ENCODE data around the gene UNC119B. TPM values are rescaled to one million over a fixed set of nuclear protein-coding genes. Genes with fewer than 3 reads are reported as not detected.

Gene UNC119B
- total RNA-seq, 4 donors from 2014 or later = 4.7 to 8.7 (median 7.8) TPM

DNA sequence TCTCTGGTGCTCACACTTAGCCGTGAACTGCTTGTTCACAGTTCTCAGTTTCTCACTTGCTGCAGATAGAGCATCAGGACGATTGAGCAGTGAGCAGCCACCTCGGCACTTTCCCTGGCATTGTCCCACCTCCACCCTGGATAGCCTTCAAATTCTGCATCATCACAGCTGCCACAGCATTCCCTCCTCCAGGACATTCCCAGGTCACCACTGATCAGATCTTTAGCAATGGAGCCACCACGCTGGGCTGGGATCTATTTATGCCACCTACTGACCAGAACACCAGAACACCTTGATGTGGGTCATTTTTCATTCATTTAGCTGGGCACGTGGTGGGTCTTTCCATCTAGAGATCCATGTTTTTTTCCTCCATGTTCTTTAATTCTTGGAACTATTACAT, 39.0 kb downstream of the UNC119B start:
- Histone ChIP-seq H3K36me3 (no peaks in the 10 kb centered on the region), H3K4me3 (no peak overlapping the region), H3K27me3 (no peaks in the 10 kb centered on the region), H3K9me3 (no peaks in the 10 kb centered on the region), H3K27ac (no peak overlapping the region), H3K4me1 (peaks cover 0 to 5% of the 10 kb centered on the region in 2 donors)
- intact Hi-C loops (cut with DNase I; ENCODE audit: low total_unique reads) (no loop called here), in situ Hi-C loops (cut with MboI; ENCODE audit: low sequenced_read_pairs in 4 of 4) (no loop called here)
- no peak for DNase-seq
- ATAC-seq = no peak
- TF ChIP-seq POLR2A (IDR thresholded peaks at IDR 0.05) = no peak
- TF ChIP-seq, protein P1, sequence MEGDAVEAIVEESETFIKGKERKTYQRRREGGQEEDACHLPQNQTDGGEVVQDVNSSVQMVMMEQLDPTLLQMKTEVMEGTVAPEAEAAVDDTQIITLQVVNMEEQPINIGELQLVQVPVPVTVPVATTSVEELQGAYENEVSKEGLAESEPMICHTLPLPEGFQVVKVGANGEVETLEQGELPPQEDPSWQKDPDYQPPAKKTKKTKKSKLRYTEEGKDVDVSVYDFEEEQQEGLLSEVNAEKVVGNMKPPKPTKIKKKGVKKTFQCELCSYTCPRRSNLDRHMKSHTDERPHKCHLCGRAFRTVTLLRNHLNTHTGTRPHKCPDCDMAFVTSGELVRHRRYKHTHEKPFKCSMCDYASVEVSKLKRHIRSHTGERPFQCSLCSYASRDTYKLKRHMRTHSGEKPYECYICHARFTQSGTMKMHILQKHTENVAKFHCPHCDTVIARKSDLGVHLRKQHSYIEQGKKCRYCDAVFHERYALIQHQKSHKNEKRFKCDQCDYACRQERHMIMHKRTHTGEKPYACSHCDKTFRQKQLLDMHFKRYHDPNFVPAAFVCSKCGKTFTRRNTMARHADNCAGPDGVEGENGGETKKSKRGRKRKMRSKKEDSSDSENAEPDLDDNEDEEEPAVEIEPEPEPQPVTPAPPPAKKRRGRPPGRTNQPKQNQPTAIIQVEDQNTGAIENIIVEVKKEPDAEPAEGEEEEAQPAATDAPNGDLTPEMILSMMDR (IDR thresholded peaks at IDR 0.05 in 4 of 5, conservative IDR thresholded peaks at IDR 0.05 in 1 of 5) = no peak

DNA sequence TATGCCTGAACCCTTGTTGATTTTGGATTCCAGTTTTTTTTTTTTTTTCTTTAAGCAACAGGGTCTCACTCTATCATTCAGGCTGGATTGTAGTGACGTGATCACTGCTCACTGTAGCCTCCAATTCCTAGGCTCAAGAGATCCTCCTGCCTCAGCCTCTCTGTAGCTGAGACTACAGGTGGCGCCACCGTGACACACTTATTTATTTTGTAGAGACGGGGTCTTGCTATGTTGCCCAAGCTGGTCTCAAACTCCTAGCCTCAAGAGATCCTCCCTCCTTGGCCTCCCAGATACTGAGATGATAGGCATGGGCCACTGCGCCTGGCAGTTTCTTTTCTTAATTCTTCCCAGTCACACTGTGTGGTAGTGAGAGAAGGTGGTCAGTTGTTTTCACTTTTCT, 40.5 kb downstream of the UNC119B start:
- in situ Hi-C loops (cut with MboI; ENCODE audit: low sequenced_read_pairs in 4 of 4) (no loop called here), intact Hi-C loops (cut with DNase I; ENCODE audit: low total_unique reads) (no loop called here)
- no peaks in the 10 kb centered on the region for H3K9me3 ChIP-seq
- no peaks in the 10 kb centered on the region for H3K36me3 ChIP-seq
- H3K4me3 ChIP-seq = no peak overlapping the region
- H3K4me1 ChIP-seq = peaks cover 0 to 5% of the 10 kb centered on the region in 2 donors
- TF ChIP-seq POLR2A (IDR thresholded peaks at IDR 0.05) = no peak
- TF ChIP-seq, protein P1 (IDR thresholded peaks at IDR 0.05 in 4 of 5, conservative IDR thresholded peaks at IDR 0.05 in 1 of 5) = peak in 1 of 5 experiments; percentile 17
- no peaks in the 10 kb centered on the region for H3K27me3 ChIP-seq
- H3K27ac ChIP-seq = peak overlapping the region in 1 of 4 donors; percentile 48
- ATAC-seq (no peak), DNase-seq (no peak)

DNA sequence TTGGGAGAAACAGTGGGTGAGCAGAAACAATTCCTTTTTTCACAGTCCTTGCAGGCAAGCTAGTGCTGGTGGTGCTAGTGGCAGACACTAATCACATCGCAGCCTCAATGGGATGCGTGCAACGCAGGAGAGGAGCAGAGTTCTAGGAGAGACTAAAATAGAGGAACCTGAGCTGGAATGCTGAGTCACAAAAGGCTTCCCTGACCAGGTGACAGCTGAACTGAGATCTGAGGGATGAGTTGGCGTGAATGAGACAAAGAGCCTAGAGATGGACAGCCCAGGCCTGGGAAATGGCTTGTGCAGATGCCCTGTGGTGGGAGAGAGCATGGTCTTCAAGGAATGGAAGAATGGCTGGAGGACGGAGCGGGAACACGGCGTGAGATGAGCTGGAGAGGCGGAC, 41.1 kb downstream of the UNC119B start:
- H3K27ac ChIP-seq = peak overlapping the region in 2 of 4 donors; percentile 48 to 54
- ATAC-seq = peak; percentile 80 to 87
- no peaks in the 10 kb centered on the region for H3K36me3 ChIP-seq
- no peaks in the 10 kb centered on the region for H3K27me3 ChIP-seq
- H3K4me3 ChIP-seq = no peak overlapping the region
- H3K9me3 ChIP-seq = no peaks in the 10 kb centered on the region
- in situ Hi-C loops (cut with MboI; ENCODE audit: low sequenced_read_pairs in 4 of 4) = no loop called here
- peaks cover 0 to 5% of the 10 kb centered on the region in 2 donors for H3K4me1 ChIP-seq
- peak in 1 of 2 donors; percentile 59 for DNase-seq
- intact Hi-C loops (cut with DNase I; ENCODE audit: low total_unique reads) = no loop called here
- TF ChIP-seq, protein P1 (IDR thresholded peaks at IDR 0.05 in 4 of 5, conservative IDR thresholded peaks at IDR 0.05 in 1 of 5) = no peak
- TF ChIP-seq POLR2A (IDR thresholded peaks at IDR 0.05) = no peak

DNA sequence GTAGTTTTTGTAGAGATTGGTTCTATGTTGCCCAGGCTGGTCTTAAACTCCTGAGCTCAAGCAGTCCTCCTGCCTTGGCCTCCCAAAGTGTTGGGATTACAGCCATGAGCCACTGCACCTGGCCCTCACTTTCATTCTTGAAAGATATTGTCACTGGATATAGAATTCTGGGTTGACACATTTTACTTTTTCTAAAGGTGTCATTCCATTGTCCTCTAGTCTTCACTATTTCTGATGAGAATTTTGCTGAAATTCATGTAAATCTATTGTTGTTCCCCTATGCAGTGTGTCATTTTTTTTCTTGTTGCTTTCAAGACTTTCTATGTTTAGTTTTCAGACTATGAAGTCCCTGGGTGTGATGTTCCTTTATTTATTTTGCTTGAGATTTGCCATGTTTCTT, 44.5 kb downstream of the UNC119B start:
- in situ Hi-C loops (cut with MboI; ENCODE audit: low sequenced_read_pairs in 4 of 4) = no loop called here
- no peak for TF ChIP-seq POLR2A (IDR thresholded peaks at IDR 0.05)
- TF ChIP-seq, protein P1 (IDR thresholded peaks at IDR 0.05 in 4 of 5, conservative IDR thresholded peaks at IDR 0.05 in 1 of 5) = no peak
- Histone ChIP-seq H3K27ac (no peak overlapping the region), H3K9me3 (no peaks in the 10 kb centered on the region), H3K36me3 (no peaks in the 10 kb centered on the region), H3K27me3 (no peaks in the 10 kb centered on the region), H3K4me3 (no peak overlapping the region), H3K4me1 (peaks cover 22 to 24% of the 10 kb centered on the region in 2 donors)
- DNase-seq (no peak), ATAC-seq (no peak)
- intact Hi-C loops (cut with DNase I; ENCODE audit: low total_unique reads) = no loop called here

DNA sequence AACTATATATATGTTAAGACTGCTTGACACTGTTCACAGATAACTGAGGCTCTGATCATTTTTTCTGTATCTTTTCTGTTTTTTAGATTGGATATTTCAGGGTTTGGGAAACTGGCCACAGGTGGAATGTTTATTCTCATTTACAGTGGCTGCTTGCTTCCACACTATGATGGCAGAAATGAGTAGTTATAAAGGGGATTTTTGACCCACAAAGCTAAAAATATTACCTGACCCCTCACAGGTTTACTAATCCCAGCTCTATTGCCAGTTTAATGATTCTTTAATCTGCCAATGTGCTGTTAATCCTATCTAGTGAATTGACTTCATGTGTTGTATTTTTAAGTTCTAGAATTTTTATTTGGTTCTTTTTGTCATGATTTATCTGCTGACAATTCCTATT, 45.0 kb downstream of the UNC119B start:
- H3K4me3 ChIP-seq = no peak overlapping the region
- no peaks in the 10 kb centered on the region for H3K9me3 ChIP-seq
- intact Hi-C loops (cut with DNase I; ENCODE audit: low total_unique reads) = no loop called here
- TF ChIP-seq, protein P1 (IDR thresholded peaks at IDR 0.05 in 4 of 5, conservative IDR thresholded peaks at IDR 0.05 in 1 of 5) = no peak
- TF ChIP-seq POLR2A (IDR thresholded peaks at IDR 0.05) = no peak
- in situ Hi-C loops (cut with MboI; ENCODE audit: low sequenced_read_pairs in 4 of 4) = no loop called here
- DNase-seq (no peak), ATAC-seq (no peak)
- no peak overlapping the region for H3K27ac ChIP-seq
- H3K4me1 ChIP-seq = peaks cover 27 to 29% of the 10 kb centered on the region in 2 donors
- H3K27me3 ChIP-seq = no peaks in the 10 kb centered on the region
- no peaks in the 10 kb centered on the region for H3K36me3 ChIP-seq
